IMR-90 (cell line): ENCODE measurements around the gene ADAMTS13.

ENCODE experiments used
- BHLHE40 ChIP-seq: fragments of 150-350 bp; IDR thresholded peaks from 2 replicates; pipeline ENCODE4 v1.6.1; 2016; ENCODE audit warnings: mild to moderate bottlenecking, low read depth, low read length
- CEBPB ChIP-seq: IDR thresholded peaks from 2 replicates; pipeline ENCODE4 v1.6.1; 2012; ENCODE audit warnings: low read depth, low read length, improper control_type of control experiment
- CHD1 ChIP-seq: IDR thresholded peaks from 2 replicates; pipeline ENCODE4 v1.6.1; 2012; ENCODE audit warnings: low read depth, low read length, improper control_type of control experiment
- FOS ChIP-seq: fragments of 150-350 bp; IDR thresholded peaks from 2 replicates; pipeline ENCODE4 v1.6.1; 2016; ENCODE audit warnings: low read depth, low read length
- POLR2A ChIP-seq: IDR thresholded peaks from 2 replicates; pipeline ENCODE4 v1.6.1; 2012; ENCODE audit warnings: mild to moderate bottlenecking, low read depth, low read length
- RAD21 ChIP-seq: IDR thresholded peaks from 2 replicates; pipeline ENCODE4 v1.6.1; 2012; ENCODE audit warnings: low read length, improper control_type of control experiment
- RCOR1 ChIP-seq: IDR thresholded peaks from 2 replicates; pipeline ENCODE4 v1.6.1; 2012; ENCODE audit warnings: mild to moderate bottlenecking, low read length, improper control_type of control experiment; ENCODE audit not compliant: insufficient replicate concordance
- RFX5 ChIP-seq: IDR thresholded peaks from 2 replicates; pipeline ENCODE4 v1.8.0; 2012; ENCODE audit warnings: low read depth, mild to moderate bottlenecking, low read length, moderate library complexity
- SMC3 ChIP-seq: fragments of 150-350 bp; IDR thresholded peaks from 2 replicates; pipeline ENCODE4 v1.6.1; 2016; ENCODE audit warnings: low read depth, mild to moderate bottlenecking, antibody characterized with exemption, low read length, moderate library complexity
- TF ChIP-seq, protein P1 (sequence below): fragments of 150-350 bp; IDR thresholded peaks from 2 replicates; pipeline ENCODE4 v1.6.1; 2017; ENCODE audit warnings: mild to moderate bottlenecking, antibody characterized with exemption, low read length, low read depth
- TF ChIP-seq, protein P2 (sequence below): conservative IDR thresholded peaks from 2 replicates; pipeline ENCODE4 v1.5.1; 2012; ENCODE audit warnings: mild to moderate bottlenecking, low read depth, low read length, improper control_type of control experiment
- TF ChIP-seq, protein P3 (sequence below): fragments of 150-350 bp; IDR thresholded peaks from 2 replicates; pipeline ENCODE4 v1.6.1; 2016; ENCODE audit warnings: low read depth, mild to moderate bottlenecking, low read length, moderate library complexity, borderline replicate concordance

DNA sequence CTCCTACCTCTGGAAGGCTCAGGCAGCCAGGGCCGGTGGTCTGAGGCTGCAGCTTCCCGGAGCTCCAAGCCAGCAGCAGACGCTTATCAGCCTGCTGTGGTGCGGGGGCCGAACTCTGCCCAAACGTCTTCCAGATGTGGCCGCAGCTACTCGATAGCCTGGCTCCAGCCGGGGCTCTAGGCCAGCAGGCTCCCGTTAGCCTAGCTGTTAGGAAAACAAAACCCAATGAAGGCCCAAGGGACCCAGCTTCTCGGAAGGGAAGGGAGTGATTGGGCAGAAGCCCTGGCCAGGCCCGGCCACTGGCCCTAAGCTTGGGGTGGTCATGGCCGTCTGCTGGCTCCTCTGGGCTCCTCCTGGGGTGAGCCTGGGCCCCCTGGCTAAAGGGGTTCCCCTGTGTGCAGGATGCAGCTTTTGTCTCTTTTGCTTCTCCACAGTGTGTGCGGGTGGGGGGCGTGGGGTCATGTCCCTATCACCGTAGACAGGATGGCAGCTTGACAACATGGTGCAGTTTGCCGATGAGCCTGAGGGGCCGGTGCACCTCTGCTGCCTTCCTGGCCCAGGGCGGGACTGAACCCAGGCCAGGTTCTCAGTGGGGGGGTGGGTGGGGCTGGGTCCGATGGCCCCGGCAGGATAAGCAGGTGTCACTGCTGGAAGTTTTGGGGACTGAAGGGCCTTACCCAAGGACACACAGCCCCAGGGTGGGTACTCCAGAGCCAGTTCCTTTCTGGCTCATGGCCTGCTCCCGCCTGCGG is 83.9 kb downstream of the ADAMTS13 start:
- TF ChIP-seq, protein P1, sequence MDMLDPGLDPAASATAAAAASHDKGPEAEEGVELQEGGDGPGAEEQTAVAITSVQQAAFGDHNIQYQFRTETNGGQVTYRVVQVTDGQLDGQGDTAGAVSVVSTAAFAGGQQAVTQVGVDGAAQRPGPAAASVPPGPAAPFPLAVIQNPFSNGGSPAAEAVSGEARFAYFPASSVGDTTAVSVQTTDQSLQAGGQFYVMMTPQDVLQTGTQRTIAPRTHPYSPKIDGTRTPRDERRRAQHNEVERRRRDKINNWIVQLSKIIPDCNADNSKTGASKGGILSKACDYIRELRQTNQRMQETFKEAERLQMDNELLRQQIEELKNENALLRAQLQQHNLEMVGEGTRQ, result no peak
- TF ChIP-seq, protein P2, sequence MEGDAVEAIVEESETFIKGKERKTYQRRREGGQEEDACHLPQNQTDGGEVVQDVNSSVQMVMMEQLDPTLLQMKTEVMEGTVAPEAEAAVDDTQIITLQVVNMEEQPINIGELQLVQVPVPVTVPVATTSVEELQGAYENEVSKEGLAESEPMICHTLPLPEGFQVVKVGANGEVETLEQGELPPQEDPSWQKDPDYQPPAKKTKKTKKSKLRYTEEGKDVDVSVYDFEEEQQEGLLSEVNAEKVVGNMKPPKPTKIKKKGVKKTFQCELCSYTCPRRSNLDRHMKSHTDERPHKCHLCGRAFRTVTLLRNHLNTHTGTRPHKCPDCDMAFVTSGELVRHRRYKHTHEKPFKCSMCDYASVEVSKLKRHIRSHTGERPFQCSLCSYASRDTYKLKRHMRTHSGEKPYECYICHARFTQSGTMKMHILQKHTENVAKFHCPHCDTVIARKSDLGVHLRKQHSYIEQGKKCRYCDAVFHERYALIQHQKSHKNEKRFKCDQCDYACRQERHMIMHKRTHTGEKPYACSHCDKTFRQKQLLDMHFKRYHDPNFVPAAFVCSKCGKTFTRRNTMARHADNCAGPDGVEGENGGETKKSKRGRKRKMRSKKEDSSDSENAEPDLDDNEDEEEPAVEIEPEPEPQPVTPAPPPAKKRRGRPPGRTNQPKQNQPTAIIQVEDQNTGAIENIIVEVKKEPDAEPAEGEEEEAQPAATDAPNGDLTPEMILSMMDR, result no peak
- no peak for TF ChIP-seq POLR2A
- no peak for TF ChIP-seq CHD1
- TF ChIP-seq SMC3, result no peak
- TF ChIP-seq RFX5, result no peak
- TF ChIP-seq CEBPB, result no peak
- no peak for TF ChIP-seq FOS
- no peak for TF ChIP-seq RAD21
- TF ChIP-seq, protein P3, sequence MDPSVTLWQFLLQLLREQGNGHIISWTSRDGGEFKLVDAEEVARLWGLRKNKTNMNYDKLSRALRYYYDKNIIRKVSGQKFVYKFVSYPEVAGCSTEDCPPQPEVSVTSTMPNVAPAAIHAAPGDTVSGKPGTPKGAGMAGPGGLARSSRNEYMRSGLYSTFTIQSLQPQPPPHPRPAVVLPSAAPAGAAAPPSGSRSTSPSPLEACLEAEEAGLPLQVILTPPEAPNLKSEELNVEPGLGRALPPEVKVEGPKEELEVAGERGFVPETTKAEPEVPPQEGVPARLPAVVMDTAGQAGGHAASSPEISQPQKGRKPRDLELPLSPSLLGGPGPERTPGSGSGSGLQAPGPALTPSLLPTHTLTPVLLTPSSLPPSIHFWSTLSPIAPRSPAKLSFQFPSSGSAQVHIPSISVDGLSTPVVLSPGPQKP, result no peak
- no peak for TF ChIP-seq RCOR1
- TF ChIP-seq BHLHE40, result no peak
